ENCODE data around the gene PTPRM.

DNA sequence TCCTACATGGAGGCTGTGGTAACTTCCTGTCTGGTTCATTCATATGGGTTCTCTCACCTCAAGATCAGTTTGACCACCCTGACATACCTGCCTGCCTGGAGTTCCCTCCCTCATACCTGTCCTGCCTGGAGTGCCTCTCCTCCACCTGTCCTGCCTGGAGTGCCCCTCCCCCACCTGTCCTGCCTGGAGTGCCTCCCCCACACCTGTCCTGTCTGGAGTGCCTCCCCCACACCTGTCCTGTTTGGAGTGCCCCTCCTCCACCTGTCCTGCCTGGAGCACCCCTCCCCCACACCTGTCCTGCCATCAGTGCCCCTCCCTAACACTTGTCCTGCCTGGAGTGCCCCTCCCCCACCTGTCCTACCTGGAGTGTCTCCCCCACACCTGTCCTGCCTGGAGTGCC lies 461.9 kb downstream of the PTPRM start:
- TF ChIP-seq, protein P1, sequence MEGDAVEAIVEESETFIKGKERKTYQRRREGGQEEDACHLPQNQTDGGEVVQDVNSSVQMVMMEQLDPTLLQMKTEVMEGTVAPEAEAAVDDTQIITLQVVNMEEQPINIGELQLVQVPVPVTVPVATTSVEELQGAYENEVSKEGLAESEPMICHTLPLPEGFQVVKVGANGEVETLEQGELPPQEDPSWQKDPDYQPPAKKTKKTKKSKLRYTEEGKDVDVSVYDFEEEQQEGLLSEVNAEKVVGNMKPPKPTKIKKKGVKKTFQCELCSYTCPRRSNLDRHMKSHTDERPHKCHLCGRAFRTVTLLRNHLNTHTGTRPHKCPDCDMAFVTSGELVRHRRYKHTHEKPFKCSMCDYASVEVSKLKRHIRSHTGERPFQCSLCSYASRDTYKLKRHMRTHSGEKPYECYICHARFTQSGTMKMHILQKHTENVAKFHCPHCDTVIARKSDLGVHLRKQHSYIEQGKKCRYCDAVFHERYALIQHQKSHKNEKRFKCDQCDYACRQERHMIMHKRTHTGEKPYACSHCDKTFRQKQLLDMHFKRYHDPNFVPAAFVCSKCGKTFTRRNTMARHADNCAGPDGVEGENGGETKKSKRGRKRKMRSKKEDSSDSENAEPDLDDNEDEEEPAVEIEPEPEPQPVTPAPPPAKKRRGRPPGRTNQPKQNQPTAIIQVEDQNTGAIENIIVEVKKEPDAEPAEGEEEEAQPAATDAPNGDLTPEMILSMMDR (conservative IDR thresholded peaks at IDR 0.05; ENCODE audit: low read depth, low read length) = no peak
- TF ChIP-seq MAZ (IDR thresholded peaks at IDR 0.05; ENCODE audit: borderline replicate concordance, low read depth, low read length) (no peak), RFX5 (IDR thresholded peaks at IDR 0.05; ENCODE audit: low read depth, low read length) (no peak), CEBPB (IDR thresholded peaks at IDR 0.05; ENCODE audit: low read depth, low read length) (no peak), RAD21 (IDR thresholded peaks at IDR 0.05; ENCODE audit: low read length) (no peak), RCOR1 (IDR thresholded peaks at IDR 0.05; ENCODE audit: insufficient replicate concordance, low read length) (no peak), POLR2A (IDR thresholded peaks at IDR 0.05; ENCODE audit: low read depth, low read length) (no peak), CHD1 (IDR thresholded peaks at IDR 0.05; ENCODE audit: low read depth, low read length) (no peak)
- TF ChIP-seq, protein P2, sequence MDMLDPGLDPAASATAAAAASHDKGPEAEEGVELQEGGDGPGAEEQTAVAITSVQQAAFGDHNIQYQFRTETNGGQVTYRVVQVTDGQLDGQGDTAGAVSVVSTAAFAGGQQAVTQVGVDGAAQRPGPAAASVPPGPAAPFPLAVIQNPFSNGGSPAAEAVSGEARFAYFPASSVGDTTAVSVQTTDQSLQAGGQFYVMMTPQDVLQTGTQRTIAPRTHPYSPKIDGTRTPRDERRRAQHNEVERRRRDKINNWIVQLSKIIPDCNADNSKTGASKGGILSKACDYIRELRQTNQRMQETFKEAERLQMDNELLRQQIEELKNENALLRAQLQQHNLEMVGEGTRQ (IDR thresholded peaks at IDR 0.05; ENCODE audit: low read depth, low read length) = no peak
